ENCODE data around the gene FAM117A.

- TF ChIP-seq CTCF (IDR thresholded peaks at IDR 0.05): no peak
- TF ChIP-seq POLR2AphosphoS5 (IDR thresholded peaks at IDR 0.05): no peak
Observed at GRCh38 chr17:49691086-49691676, 72.8 kb downstream of the FAM117A start.
